NCI-H69 (cell line): ENCODE measurements around the gene UGT1A7.
"Not testable (repeated sequence)": the region's sequence is repeated elsewhere in the genome, so short reads cannot be mapped to it uniquely, and the experiment has no call there.

Experiments used
- DNase-seq: peaks from one replicate; lab custom pipeline; 2025; lab: John Stamatoyannopoulos, UW

Gene UGT1A7

GRCh38 chr2:233680361-233681045 lies 1.2 kb upstream of the UGT1A7 start:
- DNase-seq, result no peak

GRCh38 chr2:233684640-233685039 lies 2.9 kb downstream of the UGT1A7 start:
- no peak for DNase-seq

- no peak for DNase-seq
Observed at GRCh38 chr2:233686928-233687327, 5.2 kb downstream of the UGT1A7 start.

- no peak for DNase-seq
Observed at GRCh38 chr2:233688341-233688740, 6.6 kb downstream of the UGT1A7 start.

- DNase-seq, result no peak
Observed at GRCh38 chr2:233689031-233689430, 7.3 kb downstream of the UGT1A7 start.

GRCh38 chr2:233689501-233689900 lies 7.8 kb downstream of the UGT1A7 start:
- DNase-seq, result no peak

GRCh38 chr2:233690444-233690843 lies 8.7 kb downstream of the UGT1A7 start:
- DNase-seq, result no peak

GRCh38 chr2:233691443-233692433 lies 10.0 kb downstream of the UGT1A7 start:
- no peak for DNase-seq

GRCh38 chr2:233692648-233693047 lies 10.9 kb downstream of the UGT1A7 start, which contains the start of gene UGT1A6:
Gene UGT1A6 (plus strand): TSS chr2:233692890. CDS start chr2:233693005, 115 bp downstream.
- no peak for DNase-seq

- DNase-seq, result no peak
Observed at GRCh38 chr2:233693963-233694362, 12.3 kb downstream of the UGT1A7 start.

- DNase-seq, result no peak
Observed at GRCh38 chr2:233698740-233699139, 17.0 kb downstream of the UGT1A7 start.

GRCh38 chr2:233699424-233700027 lies 17.8 kb downstream of the UGT1A7 start:
- DNase-seq, result no peak

GRCh38 chr2:233700028-233700635 lies 18.4 kb downstream of the UGT1A7 start:
- no peak for DNase-seq

- not testable (repeated sequence) for DNase-seq
Observed at GRCh38 chr2:233700842-233701241, 19.1 kb downstream of the UGT1A7 start.

GRCh38 chr2:233702238-233702637 lies 20.5 kb downstream of the UGT1A7 start:
- DNase-seq, result no peak

GRCh38 chr2:233705911-233706506 lies 24.3 kb downstream of the UGT1A7 start:
- DNase-seq, result no peak

GRCh38 chr2:233706720-233707119 lies 25.0 kb downstream of the UGT1A7 start:
- no peak for DNase-seq

GRCh38 chr2:233707940-233708644 lies 26.4 kb downstream of the UGT1A7 start:
- no peak for DNase-seq

- DNase-seq, result no peak
Observed at GRCh38 chr2:233708942-233709341, 27.2 kb downstream of the UGT1A7 start.

- peak; percentile 67 for DNase-seq
Observed at GRCh38 chr2:233711312-233712008, 29.8 kb downstream of the UGT1A7 start.
